ENCODE results near the gene FALEC. TPM values are rescaled to one million over a fixed set of nuclear protein-coding genes. Genes with fewer than 3 reads are reported as not detected.

Gene FALEC
- total and polyA plus RNA-seq, 2 of the 8 experiments (the other 6 are each of a cell fraction or from before 2014, with no cell fraction given), result not detected

GRCh38 chr1:150582371-150582770 lies 66.8 kb downstream of the FALEC start:
- Histone ChIP-seq H3K36me3 (ENCODE audit: control insufficient read depth in 2 of 4, insufficient read depth in 4 of 4, low read length in 3 of 4) (peaks cover 4 to 14% (median 5%) of the 10 kb centered on the region in 4 experiments; a peak in 4 of 8 replicates), H3K9me3 (ENCODE audit: insufficient read depth in 2 of 2, low read depth in 1 of 2, low read length in 1 of 2) (no peaks in the 10 kb centered on the region), H3K4me3 (ENCODE audit: extremely low read depth in 1 of 4, insufficient read depth in 2 of 4, low read depth in 3 of 4, low read length in 4 of 4) (no peak overlapping the region), H3K9ac (replicated peaks in 1 of 4; ENCODE audit: extremely low read depth in 1 of 4, low read depth in 3 of 4, low read length in 3 of 4) (no peak overlapping the region), H3K18ac (ENCODE audit: extremely low read depth, low read length) (no peak overlapping the region), H4K20me1 (replicated peaks in 1 of 2; ENCODE audit: control insufficient read depth in 1 of 2, insufficient read depth in 2 of 2, low read length in 2 of 2) (peaks cover 9 to 12% of the 10 kb centered on the region in 2 experiments), H3K27ac (ENCODE audit: low read depth, low read length) (no peak overlapping the region), H4K91ac (replicated peaks; ENCODE audit: insufficient read length, low read length) (no peak overlapping the region), H2BK120ac (replicated peaks; ENCODE audit: low read depth, low read length) (no peak overlapping the region), H4K5ac (ENCODE audit: insufficient read length, low read depth, low read length) (no peak overlapping the region), H3K4me1 (replicated peaks in 1 of 4; ENCODE audit: control insufficient read depth in 3 of 4, insufficient read depth in 4 of 4, low read length in 3 of 4) (peaks cover 0 to 7% (median 3%) of the 10 kb centered on the region in 4 experiments; a peak in 4 of 7 replicates), H2BK12ac (ENCODE audit: low read depth, low read length) (no peak overlapping the region), H3K79me2 (ENCODE audit: control insufficient read depth in 1 of 2, insufficient read depth in 2 of 2, low read length in 2 of 2) (peaks cover 14 to 18% of the 10 kb centered on the region in 2 experiments), H2AFZ (ENCODE audit: low read length) (no peak overlapping the region), H2BK15ac (ENCODE audit: low read length) (no peak overlapping the region), H2AK5ac (ENCODE audit: low read depth, low read length) (no peak overlapping the region), H3K4me2 (ENCODE audit: insufficient read depth in 1 of 2, low read depth in 2 of 2, low read length in 2 of 2) (no peak overlapping the region), H3K4ac (replicated peaks; ENCODE audit: insufficient read length, low read depth, low read length) (no peak overlapping the region), H4K8ac (ENCODE audit: extremely low read depth, insufficient read depth, low read length) (no peak overlapping the region), H3K14ac (ENCODE audit: insufficient read length) (no peak overlapping the region), H3K56ac (replicated peaks; ENCODE audit: insufficient read length, low read depth, low read length) (no peak overlapping the region), H2BK5ac (ENCODE audit: low read depth, low read length) (no peak overlapping the region), H2BK20ac (ENCODE audit: low read length) (no peak overlapping the region), H3K23me2 (ENCODE audit: low read depth, low read length) (peaks cover 4% of the 10 kb centered on the region), H3K23ac (ENCODE audit: insufficient read length) (no peak overlapping the region), H3K27me3 (replicated peaks in 1 of 4; ENCODE audit: control insufficient read depth in 3 of 4, extremely low read depth in 1 of 4, insufficient read depth in 3 of 4, low read length in 3 of 4) (no peaks in the 10 kb centered on the region), H3K79me1 (ENCODE audit: low read depth, low read length) (no peaks in the 10 kb centered on the region)
- FAIRE-seq (no peak), DNase-seq (ENCODE audit: low read depth in 1 of 2, low spot score in 2 of 2) (no peak)
- CTCF ChIA-PET (ENCODE audit: partially characterized antibody), result interaction anchor here (1.0 to 2.0 kb wide), 3 partner anchors 21 to 138 kb away, joined by 3 to 8 read pairs (median 6); partner anchors contain the start of gene HORMAD1
- 71% methylated on average over 2 of the region's 2 CpGs; no CpG with 5 or more reads in 1 of the 2 experiments for WGBS, 2 experiments (ENCODE audit: extremely low coverage in 1 of 2, insufficient coverage in 1 of 2, insufficient read length in 1 of 2, insufficient replicate concordance in 2 of 2, low coverage in 1 of 2, low lambda C conversion rate in 2 of 2, missing lambda C conversion rate in 1 of 2)
- POLR2A ChIA-PET (ENCODE audit: partially characterized antibody), result interaction anchor here (0.7 to 43.7 kb wide), 4 partner anchors 9 to 226 kb away, joined by 4 to 1380 read pairs (median 508); partner anchors contain the start of genes ADAMTSL4, CTSK and ENSA
- TF ChIP-seq KDM5A (IDR thresholded peaks at IDR 0.05; ENCODE audit: low read length) (no peak), POU5F1 (IDR thresholded peaks at IDR 0.05; ENCODE audit: low read depth, low read length) (no peak), TEAD4 (IDR thresholded peaks at IDR 0.05; ENCODE audit: low read depth, low read length) (no peak), CHD2 (IDR thresholded peaks at IDR 0.05; ENCODE audit: low read length) (no peak), NRF1 (IDR thresholded peaks at IDR 0.05; ENCODE audit: low read depth, low read length) (no peak), RFX5 (IDR thresholded peaks at IDR 0.05; ENCODE audit: borderline replicate concordance, low read depth, low read length) (no peak)
